Smooth muscle cell (in vitro differentiated cells): Measurements from ENCODE around the gene HABP2. TPM values are rescaled to one million over a fixed set of nuclear protein-coding genes. Genes with fewer than 3 reads are reported as not detected.

Experiments used
- DNase-seq: peaks from one replicate; lab custom pipeline; 2025; ENCODE audit not compliant: unreplicated experiment; lab: John Stamatoyannopoulos, UW
- H2AFZ ChIP-seq: fragments of 200-600 bp; sonication (generic); 2 replicates; pipeline ENCODE4 v1.6.0; 2016; ENCODE audit warnings: antibody characterized with exemption, low read depth, mild to moderate bottlenecking
- H3F3A ChIP-seq: fragments of 200-600 bp; sonication (generic); 2 replicates; pipeline ENCODE4 v1.6.0; 2017; ENCODE audit warnings: antibody characterized with exemption, low read depth
- H3K27ac ChIP-seq: fragments of 200-600 bp; sonication (generic); 2 replicates; pipeline ENCODE4 v1.5.1; 2016; ENCODE audit warnings: low read depth, mild to moderate bottlenecking
- H3K27me3 ChIP-seq: fragments of 200-600 bp; sonication (generic); 2 replicates; pipeline ENCODE4 v1.6.1; 2016; ENCODE audit warnings: low read depth, mild to moderate bottlenecking
- H3K36me3 ChIP-seq: fragments of 200-600 bp; sonication (generic); 2 replicates; pipeline ENCODE4 v1.5.1; 2016; ENCODE audit warnings: low read depth
- H3K4me1 ChIP-seq: fragments of 200-600 bp; sonication (generic); 2 replicates; pipeline ENCODE4 v1.5.1; 2016; ENCODE audit warnings: low read depth
- H3K4me2 ChIP-seq: fragments of 200-600 bp; sonication (generic); 2 replicates; pipeline ENCODE4 v1.6.0; 2016; ENCODE audit warnings: mild to moderate bottlenecking
- H3K4me3 ChIP-seq: fragments of 200-600 bp; sonication (generic); 2 replicates; pipeline ENCODE4 v1.5.1; 2016; ENCODE audit warnings: mild to moderate bottlenecking
- H3K79me2 ChIP-seq: fragments of 200-600 bp; sonication (generic); 2 replicates; pipeline ENCODE4 v1.6.0; 2016; ENCODE audit warnings: low read depth, mild to moderate bottlenecking
- H3K9ac ChIP-seq: fragments of 200-600 bp; sonication (generic); 2 replicates; pipeline ENCODE4 v1.6.0; 2016; ENCODE audit warnings: low read depth
- H3K9me3 ChIP-seq: fragments of 200-600 bp; sonication (generic); replicated peaks from 2 replicates; pipeline ENCODE4 v1.5.1; 2016; ENCODE audit warnings: low read depth
- H4K20me1 ChIP-seq: fragments of 200-600 bp; sonication (generic); 2 replicates; pipeline ENCODE4 v1.6.0; 2016; ENCODE audit warnings: low read depth
- CTCF ChIP-seq: fragments of 200-600 bp; sonication (generic); IDR thresholded peaks from 2 replicates; pipeline ENCODE4 v1.5.1; 2017; ENCODE audit warnings: borderline replicate concordance, mild to moderate bottlenecking, antibody characterized with exemption; ENCODE audit not compliant: insufficient read depth, poor library complexity, severe bottlenecking
- WGBS: methylation state at CpG from one replicate; pipeline ENCODE4 v1.1.7; 2016; ENCODE audit warnings: low lambda C conversion rate; 5-methylcytosine and 5-hydroxymethylcytosine counted together
- polyA plus RNA-seq: library from polyadenylated mRNA; unstranded; fragments of >200 nt; fragmentation: Nextera tagmentation; extraction: Ambion mirVana; gene quantifications from 2 replicates; pipeline ENCODE4 v1.2.1, GENCODE V29; 2016
- total RNA-seq: library from RNA; depleted of rRNA; stranded (reverse); fragments of >200 nt; gene quantifications from 2 replicates; pipeline ENCODE4 v1.2.3, GENCODE V29; 2014

The HABP2 gene
- total and polyA plus RNA-seq, 2 experiments from 2014 or later: 0.05 TPM; not detected in 1

- H3K36me3 ChIP-seq: no peaks in the 10 kb centered on the region
- H3K4me1 ChIP-seq: no peaks in the 10 kb centered on the region
- no peaks in the 10 kb centered on the region for H3F3A ChIP-seq
- H3K27me3 ChIP-seq: peaks cover 11% of the 10 kb centered on the region
- H3K9me3 ChIP-seq: no peaks in the 10 kb centered on the region
- WGBS: 44% methylated on average over 7 of the region's 7 CpGs
- no peak overlapping the region for H3K27ac ChIP-seq
- H4K20me1 ChIP-seq: no peaks in the 10 kb centered on the region
- H3K9ac ChIP-seq: no peak overlapping the region
- TF ChIP-seq CTCF: no peak
- no peak overlapping the region for H3K4me3 ChIP-seq
- H2AFZ ChIP-seq: no peak overlapping the region
- no peaks in the 10 kb centered on the region for H3K79me2 ChIP-seq
- no peak for DNase-seq
- peak overlapping the region; percentile 42 for H3K4me2 ChIP-seq
Measured at GRCh38 chr10:113539789-113540188, 13.1 kb upstream of the HABP2 start.

- no peaks in the 10 kb centered on the region for H3F3A ChIP-seq
- H3K79me2 ChIP-seq: no peaks in the 10 kb centered on the region
- no peak for TF ChIP-seq CTCF
- H3K9ac ChIP-seq: no peak overlapping the region
- H3K27ac ChIP-seq: no peak overlapping the region
- H3K36me3 ChIP-seq: no peaks in the 10 kb centered on the region
- 88% methylated on average over 7 of the region's 7 CpGs for WGBS
- no peaks in the 10 kb centered on the region for H3K9me3 ChIP-seq
- no peak overlapping the region for H3K4me2 ChIP-seq
- no peaks in the 10 kb centered on the region for H3K4me1 ChIP-seq
- H4K20me1 ChIP-seq: no peaks in the 10 kb centered on the region
- DNase-seq: no peak
- no peak overlapping the region for H2AFZ ChIP-seq
- H3K4me3 ChIP-seq: no peak overlapping the region
- peaks cover 11% of the 10 kb centered on the region for H3K27me3 ChIP-seq
Measured at GRCh38 chr10:113540845-113541548, 11.9 kb upstream of the HABP2 start.

GRCh38 chr10:113541549-113541927, 11.3 kb upstream of the HABP2 start:
- Histone ChIP-seq H3K9ac (no peak overlapping the region), H3F3A (no peaks in the 10 kb centered on the region), H3K79me2 (no peaks in the 10 kb centered on the region), H3K4me2 (no peak overlapping the region), H3K27me3 (peaks cover 12% of the 10 kb centered on the region), H3K4me3 (no peak overlapping the region), H3K36me3 (no peaks in the 10 kb centered on the region), H3K9me3 (no peaks in the 10 kb centered on the region), H2AFZ (no peak overlapping the region), H3K4me1 (no peaks in the 10 kb centered on the region), H4K20me1 (no peaks in the 10 kb centered on the region), H3K27ac (no peak overlapping the region)
- TF ChIP-seq CTCF: no peak
- no peak for DNase-seq
- 74% methylated on average over 1 of the region's 1 CpG for WGBS
